K562 (cell line): Measurements from ENCODE around the gene HFE.

Experiments used
- ELF1 ChIP-seq: fragments of 200-800 bp; sonication (Bioruptor generic); IDR thresholded peaks from 2 replicates; pipeline ENCODE4 v1.6.1; 2016; ENCODE audit warnings: missing genetic modification characterization, missing compliant biosample characterization
- ETV1 ChIP-seq: fragments of 450-650 bp; conservative IDR thresholded peaks from 2 replicates; pipeline ENCODE4 v1.6.1; 2016; ENCODE audit warnings: missing genetic modification characterization, control low read depth, low read depth, missing compliant biosample characterization
- GABPA ChIP-seq: fragments of 200-800 bp; sonication (Bioruptor generic); conservative IDR thresholded peaks from 2 replicates; pipeline ENCODE4 v1.6.1; 2016; ENCODE audit warnings: low read depth, missing genetic modification characterization, missing compliant biosample characterization
- NR2C2 ChIP-seq, 2 experiments: fragments of 200-800 bp in 1 of 2; sonication (Bioruptor generic) in 1 of 2; sonication (generic) in 1 of 2; formaldehyde crosslinking in 1 of 2; IDR thresholded peaks; 2 replicates each; pipeline versions ENCODE4 v1.6.1 to v1.8.0; 2016 to 2022; ENCODE audit warnings: mild to moderate bottlenecking in 1 of 2, missing compliant biosample characterization in 1 of 2, missing genetic modification characterization in 1 of 2, missing genetic modification reagents in 1 of 2
- POLR2A ChIP-seq: fragments of 450-650 bp; conservative IDR thresholded peaks from 2 replicates; pipeline ENCODE4 v1.6.1; 2016
- PRMT5 ChIP-seq: sonication (generic); formaldehyde crosslinking; IDR thresholded peaks from 2 replicates; pipeline ENCODE4 v1.5.0; 2020; ENCODE audit warnings: missing genetic modification reagents
- RBM22 ChIP-seq: fragments of 200-400 bp; formaldehyde crosslinking; IDR thresholded peaks from 2 replicates; pipeline ENCODE4 v1.6.1; 2018; ENCODE audit warnings: low read length, low read depth; ENCODE audit not compliant: poor library complexity, severe bottlenecking
- SMAD2 ChIP-seq: fragments of 150-350 bp; IDR thresholded peaks from 2 replicates; pipeline ENCODE4 v1.6.1; 2014; ENCODE audit warnings: low read depth, mild to moderate bottlenecking, low read length
- TAF1 ChIP-seq: IDR thresholded peaks from 2 replicates; pipeline ENCODE4 v1.6.1; 2011; ENCODE audit warnings: mild to moderate bottlenecking, low read length, moderate library complexity; ENCODE audit not compliant: insufficient read depth, control insufficient read depth, severe bottlenecking; ENCODE audit errors: extremely low read depth
- TBP ChIP-seq: optimal IDR thresholded peaks from 2 replicates; pipeline ENCODE3; 2011; ENCODE audit warnings: low read depth, low read length, improper control_type of control experiment
- ZNF764 ChIP-seq: fragments of 250-450 bp; sonication (Bioruptor Pico); IDR thresholded peaks from 2 replicates; pipeline ENCODE4 v1.4.0; 2020; ENCODE audit warnings: low read depth, mild to moderate bottlenecking, moderate library complexity
- TF ChIP-seq, protein P1 (sequence below): fragments of 250-450 bp; sonication (Bioruptor Pico); IDR thresholded peaks from 2 replicates; pipeline ENCODE4 v1.8.0; 2022; ENCODE audit warnings: inconsistent platforms, mild to moderate bottlenecking, moderate library complexity, borderline replicate concordance
- TF ChIP-seq, protein P2 (sequence below): fragments of 450-650 bp; IDR thresholded peaks from 2 replicates; pipeline ENCODE4 v1.6.1; 2014; ENCODE audit warnings: low read depth, mild to moderate bottlenecking, moderate library complexity, borderline replicate concordance
- TF ChIP-seq, protein P3 (sequence below): fragments of 450-650 bp; IDR thresholded peaks from 2 replicates; pipeline ENCODE4 v1.6.1; 2016; ENCODE audit warnings: low read depth

DNA sequence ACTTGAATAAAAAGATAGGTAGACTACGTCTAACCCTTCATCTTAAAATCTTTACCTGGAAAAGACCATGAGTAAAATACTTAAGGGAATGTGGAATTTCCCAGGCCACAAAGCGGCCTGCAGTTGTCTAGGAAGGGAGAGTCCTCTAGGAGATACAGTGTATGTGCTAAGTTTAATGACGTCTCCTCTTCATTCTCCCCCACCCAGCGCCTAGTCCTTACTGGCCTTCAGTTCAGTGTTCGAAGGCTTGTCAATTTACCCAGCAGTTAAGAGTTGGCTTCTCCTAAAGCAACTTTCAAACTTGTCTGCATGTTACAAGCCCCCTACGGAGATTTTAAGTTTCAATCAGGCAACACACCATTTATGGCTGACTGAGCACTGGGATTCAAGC is 35.2 kb downstream of the HFE start:
- TF ChIP-seq POLR2A: no peak
- TF ChIP-seq RBM22: no peak
- TF ChIP-seq, protein P1, sequence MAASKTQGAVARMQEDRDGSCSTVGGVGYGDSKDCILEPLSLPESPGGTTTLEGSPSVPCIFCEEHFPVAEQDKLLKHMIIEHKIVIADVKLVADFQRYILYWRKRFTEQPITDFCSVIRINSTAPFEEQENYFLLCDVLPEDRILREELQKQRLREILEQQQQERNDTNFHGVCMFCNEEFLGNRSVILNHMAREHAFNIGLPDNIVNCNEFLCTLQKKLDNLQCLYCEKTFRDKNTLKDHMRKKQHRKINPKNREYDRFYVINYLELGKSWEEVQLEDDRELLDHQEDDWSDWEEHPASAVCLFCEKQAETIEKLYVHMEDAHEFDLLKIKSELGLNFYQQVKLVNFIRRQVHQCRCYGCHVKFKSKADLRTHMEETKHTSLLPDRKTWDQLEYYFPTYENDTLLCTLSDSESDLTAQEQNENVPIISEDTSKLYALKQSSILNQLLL: no peak
- TF ChIP-seq TAF1: no peak
- TF ChIP-seq, protein P2, sequence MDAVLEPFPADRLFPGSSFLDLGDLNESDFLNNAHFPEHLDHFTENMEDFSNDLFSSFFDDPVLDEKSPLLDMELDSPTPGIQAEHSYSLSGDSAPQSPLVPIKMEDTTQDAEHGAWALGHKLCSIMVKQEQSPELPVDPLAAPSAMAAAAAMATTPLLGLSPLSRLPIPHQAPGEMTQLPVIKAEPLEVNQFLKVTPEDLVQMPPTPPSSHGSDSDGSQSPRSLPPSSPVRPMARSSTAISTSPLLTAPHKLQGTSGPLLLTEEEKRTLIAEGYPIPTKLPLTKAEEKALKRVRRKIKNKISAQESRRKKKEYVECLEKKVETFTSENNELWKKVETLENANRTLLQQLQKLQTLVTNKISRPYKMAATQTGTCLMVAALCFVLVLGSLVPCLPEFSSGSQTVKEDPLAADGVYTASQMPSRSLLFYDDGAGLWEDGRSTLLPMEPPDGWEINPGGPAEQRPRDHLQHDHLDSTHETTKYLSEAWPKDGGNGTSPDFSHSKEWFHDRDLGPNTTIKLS: no peak
- no peak for TF ChIP-seq SMAD2
- no peak for TF ChIP-seq ELF1 (tag)
- TF ChIP-seq ETV1: no peak
- TF ChIP-seq, protein P3, sequence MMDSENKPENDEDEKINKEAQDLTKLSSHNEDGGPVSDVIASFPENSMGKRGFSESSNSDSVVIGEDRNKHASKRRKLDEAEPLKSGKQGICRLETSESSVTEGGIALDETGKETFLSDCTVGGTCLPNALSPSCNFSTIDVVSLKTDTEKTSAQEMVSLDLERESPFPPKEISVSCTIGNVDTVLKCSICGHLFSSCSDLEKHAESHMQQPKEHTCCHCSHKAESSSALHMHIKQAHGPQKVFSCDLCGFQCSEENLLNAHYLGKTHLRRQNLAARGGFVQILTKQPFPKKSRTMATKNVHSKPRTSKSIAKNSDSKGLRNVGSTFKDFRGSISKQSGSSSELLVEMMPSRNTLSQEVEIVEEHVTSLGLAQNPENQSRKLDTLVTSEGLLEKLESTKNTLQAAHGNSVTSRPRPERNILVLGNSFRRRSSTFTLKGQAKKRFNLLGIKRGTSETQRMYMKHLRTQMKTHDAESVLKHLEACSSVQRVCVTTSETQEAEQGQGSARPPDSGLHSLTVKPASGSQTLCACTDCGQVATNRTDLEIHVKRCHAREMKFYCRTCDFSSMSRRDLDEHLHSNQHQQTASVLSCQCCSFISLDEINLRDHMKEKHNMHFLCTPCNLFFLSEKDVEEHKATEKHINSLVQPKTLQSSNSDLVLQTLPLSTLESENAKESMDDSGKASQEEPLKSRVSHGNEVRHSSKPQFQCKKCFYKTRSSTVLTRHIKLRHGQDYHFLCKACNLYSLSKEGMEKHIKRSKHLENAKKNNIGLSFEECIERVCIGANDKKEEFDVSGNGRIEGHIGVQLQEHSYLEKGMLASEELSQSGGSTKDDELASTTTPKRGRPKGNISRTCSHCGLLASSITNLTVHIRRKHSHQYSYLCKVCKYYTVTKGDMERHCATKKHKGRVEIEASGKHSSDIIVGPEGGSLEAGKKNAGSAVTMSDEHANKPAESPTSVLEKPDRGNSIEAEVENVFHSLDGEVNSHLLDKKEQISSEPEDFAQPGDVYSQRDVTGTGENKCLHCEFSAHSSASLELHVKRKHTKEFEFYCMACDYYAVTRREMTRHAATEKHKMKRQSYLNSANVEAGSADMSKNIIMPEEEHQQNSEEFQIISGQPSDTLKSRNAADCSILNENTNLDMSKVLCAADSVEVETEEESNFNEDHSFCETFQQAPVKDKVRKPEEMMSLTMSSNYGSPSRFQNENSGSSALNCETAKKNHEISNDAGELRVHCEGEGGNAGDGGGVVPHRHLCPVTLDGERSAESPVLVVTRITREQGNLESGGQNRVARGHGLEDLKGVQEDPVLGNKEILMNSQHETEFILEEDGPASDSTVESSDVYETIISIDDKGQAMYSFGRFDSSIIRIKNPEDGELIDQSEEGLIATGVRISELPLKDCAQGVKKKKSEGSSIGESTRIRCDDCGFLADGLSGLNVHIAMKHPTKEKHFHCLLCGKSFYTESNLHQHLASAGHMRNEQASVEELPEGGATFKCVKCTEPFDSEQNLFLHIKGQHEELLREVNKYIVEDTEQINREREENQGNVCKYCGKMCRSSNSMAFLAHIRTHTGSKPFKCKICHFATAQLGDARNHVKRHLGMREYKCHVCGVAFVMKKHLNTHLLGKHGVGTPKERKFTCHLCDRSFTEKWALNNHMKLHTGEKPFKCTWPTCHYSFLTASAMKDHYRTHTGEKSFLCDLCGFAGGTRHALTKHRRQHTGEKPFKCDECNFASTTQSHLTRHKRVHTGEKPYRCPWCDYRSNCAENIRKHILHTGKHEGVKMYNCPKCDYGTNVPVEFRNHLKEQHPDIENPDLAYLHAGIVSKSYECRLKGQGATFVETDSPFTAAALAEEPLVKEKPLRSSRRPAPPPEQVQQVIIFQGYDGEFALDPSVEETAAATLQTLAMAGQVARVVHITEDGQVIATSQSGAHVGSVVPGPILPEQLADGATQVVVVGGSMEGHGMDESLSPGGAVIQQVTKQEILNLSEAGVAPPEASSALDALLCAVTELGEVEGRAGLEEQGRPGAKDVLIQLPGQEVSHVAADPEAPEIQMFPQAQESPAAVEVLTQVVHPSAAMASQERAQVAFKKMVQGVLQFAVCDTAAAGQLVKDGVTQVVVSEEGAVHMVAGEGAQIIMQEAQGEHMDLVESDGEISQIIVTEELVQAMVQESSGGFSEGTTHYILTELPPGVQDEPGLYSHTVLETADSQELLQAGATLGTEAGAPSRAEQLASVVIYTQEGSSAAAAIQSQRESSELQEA: no peak
- TF ChIP-seq ZNF764: no peak
- TF ChIP-seq PRMT5 (CRISPR knock-in tag): no peak
- no peak for TF ChIP-seq TBP
- TF ChIP-seq GABPA (tag): no peak
- TF ChIP-seq NR2C2 (CRISPR knock-in tag; IDR thresholded peaks at IDR 0.05): no peak
- TF ChIP-seq NR2C2 (tag; IDR thresholded peaks at IDR 0.05): no peak
